Tibial nerve (tissue), 3 donors: ENCODE data around the gene ZNF154.
"Not testable (repeated sequence)": the region's sequence is repeated elsewhere in the genome, so short reads cannot be mapped to it uniquely, and the experiment has no call there.

Source experiments
- CTCF ChIP-seq, 5 experiments: fragments of 200-600 bp in 3 of 5; fragments of 450-650 bp in 2 of 5; sonication (generic) in 3 of 5; IDR thresholded peaks; one replicate each; pipeline ENCODE4 v1.5.1; 2016 to 2019; ENCODE audit warnings: antibody characterized with exemption in 5 of 5, mild to moderate bottlenecking in 3 of 5, moderate library complexity in 2 of 5
- POLR2A ChIP-seq, 2 donors: fragments of 450-650 bp; IDR thresholded peaks; one replicate each; pipeline ENCODE4 v1.6.1; 2017; ENCODE audit warnings: antibody characterized with exemption in 2 of 2, mild to moderate bottlenecking in 2 of 2, moderate library complexity in 2 of 2

- TF ChIP-seq CTCF, POLR2A (IDR thresholded peaks at IDR 0.05): not testable (repeated sequence)
Measured at GRCh38 chr19:57738770-57739169, 29.8 kb upstream of the ZNF154 start.
